GM23338 (cell line): ENCODE data around the gene PRR13.

Source experiments
- CREB1 ChIP-seq: fragments of 250-450 bp; sonication (Bioruptor Pico); IDR thresholded peaks from 2 replicates; pipeline ENCODE4 v1.5.0; 2020; ENCODE audit warnings: low read depth, mild to moderate bottlenecking, moderate library complexity
- ETS1 ChIP-seq: IDR thresholded peaks from 2 replicates; pipeline ENCODE4 v1.6.1; 2016; ENCODE audit warnings: antibody characterized with exemption
- EZH2 ChIP-seq: fragments of 200-600 bp; sonication (generic); IDR thresholded peaks from one replicate; pipeline ENCODE4 v1.8.0; 2017; ENCODE audit warnings: antibody characterized with exemption, mild to moderate bottlenecking, low read depth; ENCODE audit not compliant: unreplicated experiment
- EZH2phosphoT487 ChIP-seq: fragments of 200-600 bp; sonication (generic); IDR thresholded peaks from one replicate; pipeline ENCODE4 v1.8.1; 2018; ENCODE audit warnings: antibody characterized with exemption; ENCODE audit not compliant: unreplicated experiment
- JUNB ChIP-seq: IDR thresholded peaks from one replicate; pipeline ENCODE4 v1.6.1; 2016; ENCODE audit warnings: antibody characterized with exemption; ENCODE audit not compliant: unreplicated experiment
- NANOG ChIP-seq: IDR thresholded peaks from 2 replicates; pipeline ENCODE4 v1.6.1; 2016; ENCODE audit warnings: antibody characterized with exemption, borderline replicate concordance
- POLR2AphosphoS5 ChIP-seq: IDR thresholded peaks from 2 replicates; pipeline ENCODE4 v1.6.1; 2016; ENCODE audit warnings: antibody characterized with exemption, low read depth
- STAT1 ChIP-seq: IDR thresholded peaks from one replicate; pipeline ENCODE4 v1.6.1; 2016; ENCODE audit warnings: antibody characterized with exemption; ENCODE audit not compliant: unreplicated experiment
- ZNF114 ChIP-seq: fragments of 250-450 bp; sonication (Bioruptor Pico); IDR thresholded peaks from 2 replicates; pipeline ENCODE4 v1.5.0; 2020; ENCODE audit warnings: mild to moderate bottlenecking, moderate library complexity
- ZNF331 ChIP-seq: fragments of 250-450 bp; sonication (Bioruptor Pico); IDR thresholded peaks from 2 replicates; pipeline ENCODE4 v1.5.0; 2020; ENCODE audit warnings: low read depth, mild to moderate bottlenecking, moderate library complexity
- ZNF462 ChIP-seq: fragments of 250-450 bp; sonication (Bioruptor Pico); IDR thresholded peaks from 2 replicates; pipeline ENCODE4 v1.5.0; 2020; ENCODE audit warnings: mild to moderate bottlenecking, moderate library complexity
- TF ChIP-seq, protein P1 (sequence below), 2 experiments: fragments of 200-600 bp in 1 of 2; sonication (generic) in 1 of 2; conservative IDR thresholded peaks; 2 replicates each; pipeline versions ENCODE4 v1.5.1 to v1.6.1; 2016 to 2017; ENCODE audit warnings: antibody characterized with exemption in 2 of 2, low read depth in 2 of 2, mild to moderate bottlenecking in 2 of 2, moderate library complexity in 1 of 2
- TF ChIP-seq, protein P2 (sequence below): IDR thresholded peaks from one replicate; pipeline ENCODE4 v1.6.1; 2018; ENCODE audit warnings: antibody characterized with exemption; ENCODE audit not compliant: unreplicated experiment

GRCh38 chr12:53450936-53451335 lies 9.4 kb downstream of the PRR13 start:
- TF ChIP-seq, protein P1, sequence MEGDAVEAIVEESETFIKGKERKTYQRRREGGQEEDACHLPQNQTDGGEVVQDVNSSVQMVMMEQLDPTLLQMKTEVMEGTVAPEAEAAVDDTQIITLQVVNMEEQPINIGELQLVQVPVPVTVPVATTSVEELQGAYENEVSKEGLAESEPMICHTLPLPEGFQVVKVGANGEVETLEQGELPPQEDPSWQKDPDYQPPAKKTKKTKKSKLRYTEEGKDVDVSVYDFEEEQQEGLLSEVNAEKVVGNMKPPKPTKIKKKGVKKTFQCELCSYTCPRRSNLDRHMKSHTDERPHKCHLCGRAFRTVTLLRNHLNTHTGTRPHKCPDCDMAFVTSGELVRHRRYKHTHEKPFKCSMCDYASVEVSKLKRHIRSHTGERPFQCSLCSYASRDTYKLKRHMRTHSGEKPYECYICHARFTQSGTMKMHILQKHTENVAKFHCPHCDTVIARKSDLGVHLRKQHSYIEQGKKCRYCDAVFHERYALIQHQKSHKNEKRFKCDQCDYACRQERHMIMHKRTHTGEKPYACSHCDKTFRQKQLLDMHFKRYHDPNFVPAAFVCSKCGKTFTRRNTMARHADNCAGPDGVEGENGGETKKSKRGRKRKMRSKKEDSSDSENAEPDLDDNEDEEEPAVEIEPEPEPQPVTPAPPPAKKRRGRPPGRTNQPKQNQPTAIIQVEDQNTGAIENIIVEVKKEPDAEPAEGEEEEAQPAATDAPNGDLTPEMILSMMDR (conservative IDR thresholded peaks at IDR 0.05; ENCODE audit: low read depth in 2 of 2), result no peak
- TF ChIP-seq EZH2phosphoT487 (no peak), ETS1 (no peak), EZH2 (no peak), ZNF331 (CRISPR knock-in tag) (no peak), POLR2AphosphoS5 (no peak), STAT1 (no peak), JUNB (no peak), NANOG (no peak), CREB1 (CRISPR knock-in tag) (no peak), ZNF462 (no peak), ZNF114 (no peak)
- TF ChIP-seq, protein P2, sequence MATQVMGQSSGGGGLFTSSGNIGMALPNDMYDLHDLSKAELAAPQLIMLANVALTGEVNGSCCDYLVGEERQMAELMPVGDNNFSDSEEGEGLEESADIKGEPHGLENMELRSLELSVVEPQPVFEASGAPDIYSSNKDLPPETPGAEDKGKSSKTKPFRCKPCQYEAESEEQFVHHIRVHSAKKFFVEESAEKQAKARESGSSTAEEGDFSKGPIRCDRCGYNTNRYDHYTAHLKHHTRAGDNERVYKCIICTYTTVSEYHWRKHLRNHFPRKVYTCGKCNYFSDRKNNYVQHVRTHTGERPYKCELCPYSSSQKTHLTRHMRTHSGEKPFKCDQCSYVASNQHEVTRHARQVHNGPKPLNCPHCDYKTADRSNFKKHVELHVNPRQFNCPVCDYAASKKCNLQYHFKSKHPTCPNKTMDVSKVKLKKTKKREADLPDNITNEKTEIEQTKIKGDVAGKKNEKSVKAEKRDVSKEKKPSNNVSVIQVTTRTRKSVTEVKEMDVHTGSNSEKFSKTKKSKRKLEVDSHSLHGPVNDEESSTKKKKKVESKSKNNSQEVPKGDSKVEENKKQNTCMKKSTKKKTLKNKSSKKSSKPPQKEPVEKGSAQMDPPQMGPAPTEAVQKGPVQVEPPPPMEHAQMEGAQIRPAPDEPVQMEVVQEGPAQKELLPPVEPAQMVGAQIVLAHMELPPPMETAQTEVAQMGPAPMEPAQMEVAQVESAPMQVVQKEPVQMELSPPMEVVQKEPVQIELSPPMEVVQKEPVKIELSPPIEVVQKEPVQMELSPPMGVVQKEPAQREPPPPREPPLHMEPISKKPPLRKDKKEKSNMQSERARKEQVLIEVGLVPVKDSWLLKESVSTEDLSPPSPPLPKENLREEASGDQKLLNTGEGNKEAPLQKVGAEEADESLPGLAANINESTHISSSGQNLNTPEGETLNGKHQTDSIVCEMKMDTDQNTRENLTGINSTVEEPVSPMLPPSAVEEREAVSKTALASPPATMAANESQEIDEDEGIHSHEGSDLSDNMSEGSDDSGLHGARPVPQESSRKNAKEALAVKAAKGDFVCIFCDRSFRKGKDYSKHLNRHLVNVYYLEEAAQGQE, result no peak
